Endothelial cell of umbilical vein (primary cell): ENCODE results near the gene KIF19. TPM values are rescaled to one million over a fixed set of nuclear protein-coding genes. Genes with fewer than 3 reads are reported as not detected.

Source experiments
- BruUV-seq: library from RNA; stranded (reverse); fragments of 400-500 nt; replicated peaks from 2 replicates; lab custom pipeline; 2021; lab: Mats Ljungman, UMichigan
- CTCF ChIA-PET: fragments of 300-600, 350-600 bp; sonication (Branson Sonifier 250); formaldehyde crosslinking; loops from one replicate; lab custom pipeline; 2021; ENCODE audit warnings: antibody characterized with exemption, inconsistent platforms; lab: Charles Lee
- POLR2A ChIA-PET: fragments of 300-600, 350-600 bp; sonication (Branson Sonifier 250); formaldehyde crosslinking; loops from one replicate; lab custom pipeline; 2021; ENCODE audit warnings: antibody characterized with exemption, inconsistent platforms; lab: Charles Lee
- DNase-seq: peaks from one replicate; pipeline ENCODE4 v3.0.0-alpha.2; 2011; ENCODE audit warnings: low read depth, low spot score
- FAIRE-seq: peaks from 2 replicates; lab custom pipeline; 2011; peaks lifted over from hg19 to GRCh38; lab: Jason Lieb, UNC
- H2AFZ ChIP-seq: 2 replicates; pipeline ENCODE4 v1.6.0; 2012; ENCODE audit warnings: low read depth, low read length, control low read depth, inconsistent platforms
- H3K27ac ChIP-seq: 2 replicates; pipeline ENCODE4 v1.5.1; 2011; ENCODE audit warnings: low read depth, mild to moderate bottlenecking, control low read depth, low read length, moderate library complexity; ENCODE audit not compliant: insufficient read depth
- H3K27me3 ChIP-seq, 2 experiments: 2 replicates each; pipeline versions ENCODE4 v1.6.0 to v1.6.1; 2011; ENCODE audit warnings: low read length in 2 of 2, mixed read lengths in 1 of 2; ENCODE audit not compliant: control insufficient read depth in 2 of 2, insufficient read depth in 2 of 2
- H3K36me3 ChIP-seq, 2 experiments: 2 replicates in 1 of 2; 3 replicates in 1 of 2; pipeline ENCODE4 v1.5.1; 2011; ENCODE audit warnings: low read length in 2 of 2, mild to moderate bottlenecking in 1 of 2, moderate library complexity in 1 of 2; ENCODE audit not compliant: control insufficient read depth in 2 of 2, insufficient read depth in 2 of 2; ENCODE audit errors: extremely low read depth in 1 of 2
- H3K4me1 ChIP-seq: 3 replicates; pipeline ENCODE4 v1.5.1; 2011; ENCODE audit warnings: mild to moderate bottlenecking, low read length; ENCODE audit not compliant: control insufficient read depth, insufficient read depth; ENCODE audit errors: extremely low read depth
- H3K4me2 ChIP-seq: 2 replicates; pipeline ENCODE4 v1.6.1; 2011; ENCODE audit warnings: low read length, control low read depth, mixed read lengths; ENCODE audit not compliant: insufficient read depth
- H3K4me3 ChIP-seq, 3 experiments: fragments of 200-600 bp in 1 of 3; sonication (generic), shearing (Covaris generic) in 1 of 3; replicated peaks in 1 of 3; 2 replicates each; pipeline ENCODE4 v1.5.1; 2011 to 2016; ENCODE audit warnings: control low read depth in 3 of 3, low read length in 3 of 3, mild to moderate bottlenecking in 2 of 3, inconsistent platforms in 1 of 3, low read depth in 1 of 3, moderate library complexity in 1 of 3; ENCODE audit not compliant: insufficient read depth in 1 of 3
- H3K79me2 ChIP-seq: 2 replicates; pipeline ENCODE4 v1.6.0; 2012; ENCODE audit warnings: low read length, inconsistent platforms; ENCODE audit not compliant: control insufficient read depth, insufficient read depth
- H3K9ac ChIP-seq: replicated peaks from 2 replicates; pipeline ENCODE3; 2011; ENCODE audit warnings: low read length, control low read depth; ENCODE audit not compliant: insufficient read depth; ENCODE audit errors: extremely low read depth
- H3K9me1 ChIP-seq: replicated peaks from 3 replicates; pipeline ENCODE4 v1.6.0; 2011; ENCODE audit warnings: mild to moderate bottlenecking, low read length; ENCODE audit not compliant: control insufficient read depth, insufficient read depth; ENCODE audit errors: extremely low read depth
- H3K9me3 ChIP-seq: replicated peaks from 2 replicates; pipeline ENCODE4 v1.5.1; 2012; ENCODE audit warnings: low read length, inconsistent platforms; ENCODE audit not compliant: control insufficient read depth, insufficient read depth
- H4K20me1 ChIP-seq: replicated peaks from 2 replicates; pipeline ENCODE3; 2011; ENCODE audit warnings: mild to moderate bottlenecking, low read length; ENCODE audit not compliant: control insufficient read depth, insufficient read depth; ENCODE audit errors: extremely low read depth
- FOS ChIP-seq: IDR thresholded peaks from 2 replicates; pipeline ENCODE4 v1.6.1; 2011; ENCODE audit warnings: mild to moderate bottlenecking, low read length, moderate library complexity, borderline replicate concordance; ENCODE audit not compliant: insufficient read depth
- GATA2 ChIP-seq: IDR thresholded peaks from 2 replicates; pipeline ENCODE4 v1.7.0; 2011; ENCODE audit warnings: low read depth, mild to moderate bottlenecking, moderate library complexity, mixed read lengths, low read length; ENCODE audit not compliant: insufficient read length, insufficient read depth
- JUN ChIP-seq: IDR thresholded peaks from 2 replicates; pipeline ENCODE4 v1.6.1; 2011; ENCODE audit warnings: borderline replicate concordance, low read depth; ENCODE audit not compliant: insufficient read length, insufficient read depth
- MYC ChIP-seq: IDR thresholded peaks from one replicate; pipeline ENCODE4 v1.6.1; 2011; ENCODE audit warnings: mild to moderate bottlenecking, low read depth, low read length
- POLR2A ChIP-seq: IDR thresholded peaks from 2 replicates; pipeline ENCODE4 v1.6.1; 2012; ENCODE audit warnings: low read depth, mild to moderate bottlenecking, control low read depth, low read length
- POLR2AphosphoS5 ChIP-seq: IDR thresholded peaks from 2 replicates; pipeline ENCODE4 v1.6.1; 2012; ENCODE audit warnings: low read depth, mild to moderate bottlenecking, control low read depth, low read length, moderate library complexity; ENCODE audit not compliant: insufficient read depth
- dilution Hi-C: fragments of 300-500 bp; cut with MboI; formaldehyde crosslinking; loops from one replicate; pipeline ENCODE4 v1.15.0; 2019; ENCODE audit warnings: low sequenced_read_pairs; ENCODE audit not compliant: extremely low pct_ligation_motif_present
- intact Hi-C: fragments of 100-400 bp; cut with micrococcal nuclease; formaldehyde crosslinking; loops from one replicate; pipeline ENCODE4 v1.10.0; 2022
- polyA plus RNA-seq, 4 experiments: library from polyadenylated mRNA; depleted of rRNA in 3 of 4; stranded (reverse) in 3 of 4; unstranded in 1 of 4; fragments of >200 nt; gene quantifications; 2 replicates each; pipeline versions ENCODE4 v1.2.1 to v1.2.3, GENCODE V29; 2011 to 2012; ENCODE audit warnings: missing spikeins in 1 of 4
- total RNA-seq: library from RNA; stranded (reverse); gene quantifications from 2 replicates; pipeline ENCODE4 v1.2.3, GENCODE V29; 2021
- TF ChIP-seq, protein P1 (sequence below): IDR thresholded peaks from 2 replicates; pipeline ENCODE4 v1.6.1; 2011; ENCODE audit not compliant: insufficient read depth, insufficient read length
- TF ChIP-seq, protein P2 (sequence below), 2 donors: IDR thresholded peaks; 1 replicate in 1 of 2; 2 replicates in 1 of 2; pipeline ENCODE4 v1.5.1; 2011; ENCODE audit warnings: low read length in 2 of 2, mild to moderate bottlenecking in 2 of 2, moderate library complexity in 2 of 2, control low read depth in 1 of 2, inconsistent platforms in 1 of 2, low read depth in 1 of 2; ENCODE audit not compliant: insufficient read depth in 1 of 2; ENCODE audit errors: extremely low read depth in 1 of 2

Gene KIF19
- total and polyA plus RNA-seq, 2 donors (not counting 3 experiments of a cell fraction or from before 2014, with no cell fraction given): 0.10 to 0.84 TPM

DNA sequence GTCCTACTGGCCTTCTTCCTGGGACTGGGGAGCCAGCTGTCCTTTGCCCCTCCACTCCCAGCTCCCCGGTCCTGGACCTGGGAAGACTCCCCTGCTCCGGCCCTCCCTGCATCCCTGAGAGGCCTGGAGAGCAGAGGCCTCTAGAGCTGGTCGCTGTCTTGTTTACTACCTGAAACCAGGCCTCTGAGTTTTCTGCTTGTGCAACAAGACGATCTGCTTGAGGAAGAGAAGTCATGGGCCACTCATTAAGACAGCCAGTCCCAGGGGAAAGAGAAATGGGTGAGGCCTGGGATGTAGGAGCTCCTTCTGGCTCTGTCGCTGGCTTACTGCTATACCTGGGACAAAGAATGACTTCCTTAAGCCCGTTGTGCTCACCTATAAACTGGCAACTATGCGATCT, 76.0 kb downstream of the KIF19 start:
- Histone ChIP-seq H3K36me3 (no peaks in the 10 kb centered on the region), H3K4me1 (no peaks in the 10 kb centered on the region), H3K4me2 (no peak overlapping the region), H4K20me1 (no peaks in the 10 kb centered on the region), H3K27me3 (no peaks in the 10 kb centered on the region), H3K9me1 (no peaks in the 10 kb centered on the region), H3K27ac (no peak overlapping the region), H3K9ac (no peak overlapping the region), H2AFZ (no peak overlapping the region), H3K4me3 (no peak overlapping the region), H3K79me2 (no peaks in the 10 kb centered on the region), H3K9me3 (no peaks in the 10 kb centered on the region)
- no TSS peak for BruUV-seq
- POLR2A ChIA-PET: no interaction called here
- CTCF ChIA-PET: interaction anchor here (0.6 to 1.4 kb wide), 2 partner anchors 23 to 86 kb away, joined by 3 read pairs; no protein-coding TSS in a partner anchor
- DNase-seq (no peak), FAIRE-seq (no peak)
- intact Hi-C loops (no loop called here), dilution Hi-C loops (no loop called here)
- TF ChIP-seq GATA2: no peak
- TF ChIP-seq MYC: no peak
- TF ChIP-seq FOS: no peak
- no peak for TF ChIP-seq JUN

DNA sequence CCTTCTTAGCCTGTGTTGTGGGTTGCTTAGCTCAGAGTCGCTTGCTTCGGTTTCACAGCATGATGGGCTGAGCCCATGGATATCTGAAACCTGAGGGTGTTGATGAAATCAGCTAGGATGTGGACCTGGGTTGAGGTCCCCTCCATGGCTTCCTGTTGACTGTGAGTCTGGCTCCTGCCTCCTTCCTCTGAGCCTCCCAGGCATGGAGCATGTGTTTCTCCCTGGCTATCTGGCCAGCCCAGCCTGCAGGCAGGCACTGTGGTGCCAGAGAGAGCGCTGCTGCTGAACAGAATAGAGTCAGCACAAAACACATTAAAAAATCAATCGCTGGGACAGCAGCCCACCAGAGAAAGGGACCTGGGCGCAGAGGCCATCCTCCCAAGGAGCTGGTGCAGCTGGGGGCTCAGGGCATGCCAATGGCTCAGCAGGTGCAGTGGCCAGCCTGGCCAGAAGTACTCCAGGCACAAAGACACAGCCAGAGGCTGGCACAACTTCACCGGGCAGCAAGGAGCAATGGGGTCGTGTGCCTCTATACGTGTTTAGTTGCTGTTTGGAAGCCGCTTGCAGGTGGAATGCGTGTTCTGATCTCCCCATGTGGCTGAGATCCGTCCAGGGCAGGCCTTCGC, 77.6 kb downstream of the KIF19 start:
- no peak overlapping the region for H3K4me2 ChIP-seq
- no peak overlapping the region for H3K27ac ChIP-seq
- H3K79me2 ChIP-seq: no peaks in the 10 kb centered on the region
- ChIA-PET CTCF (no interaction called here), POLR2A (no interaction called here)
- H3K4me3 ChIP-seq: no peak overlapping the region
- no peaks in the 10 kb centered on the region for H3K27me3 ChIP-seq
- no peaks in the 10 kb centered on the region for H3K9me3 ChIP-seq
- H3K4me1 ChIP-seq: no peaks in the 10 kb centered on the region
- H3K9ac ChIP-seq: no peak overlapping the region
- H4K20me1 ChIP-seq: no peaks in the 10 kb centered on the region
- H3K36me3 ChIP-seq: no peaks in the 10 kb centered on the region
- H2AFZ ChIP-seq: no peak overlapping the region
- no TSS peak for BruUV-seq
- dilution Hi-C loops (no loop called here), intact Hi-C loops (no loop called here)
- H3K9me1 ChIP-seq: no peaks in the 10 kb centered on the region
- DNase-seq: no peak
- no peak for TF ChIP-seq MYC
- no peak for TF ChIP-seq POLR2AphosphoS5
- TF ChIP-seq, protein P1, sequence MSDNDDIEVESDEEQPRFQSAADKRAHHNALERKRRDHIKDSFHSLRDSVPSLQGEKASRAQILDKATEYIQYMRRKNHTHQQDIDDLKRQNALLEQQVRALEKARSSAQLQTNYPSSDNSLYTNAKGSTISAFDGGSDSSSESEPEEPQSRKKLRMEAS: no peak
- no peak for TF ChIP-seq FOS
- TF ChIP-seq GATA2: no peak
- TF ChIP-seq JUN: no peak
- TF ChIP-seq, protein P2, sequence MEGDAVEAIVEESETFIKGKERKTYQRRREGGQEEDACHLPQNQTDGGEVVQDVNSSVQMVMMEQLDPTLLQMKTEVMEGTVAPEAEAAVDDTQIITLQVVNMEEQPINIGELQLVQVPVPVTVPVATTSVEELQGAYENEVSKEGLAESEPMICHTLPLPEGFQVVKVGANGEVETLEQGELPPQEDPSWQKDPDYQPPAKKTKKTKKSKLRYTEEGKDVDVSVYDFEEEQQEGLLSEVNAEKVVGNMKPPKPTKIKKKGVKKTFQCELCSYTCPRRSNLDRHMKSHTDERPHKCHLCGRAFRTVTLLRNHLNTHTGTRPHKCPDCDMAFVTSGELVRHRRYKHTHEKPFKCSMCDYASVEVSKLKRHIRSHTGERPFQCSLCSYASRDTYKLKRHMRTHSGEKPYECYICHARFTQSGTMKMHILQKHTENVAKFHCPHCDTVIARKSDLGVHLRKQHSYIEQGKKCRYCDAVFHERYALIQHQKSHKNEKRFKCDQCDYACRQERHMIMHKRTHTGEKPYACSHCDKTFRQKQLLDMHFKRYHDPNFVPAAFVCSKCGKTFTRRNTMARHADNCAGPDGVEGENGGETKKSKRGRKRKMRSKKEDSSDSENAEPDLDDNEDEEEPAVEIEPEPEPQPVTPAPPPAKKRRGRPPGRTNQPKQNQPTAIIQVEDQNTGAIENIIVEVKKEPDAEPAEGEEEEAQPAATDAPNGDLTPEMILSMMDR (IDR thresholded peaks at IDR 0.05; ENCODE audit: extremely low read depth in 1 of 2, insufficient read depth in 1 of 2, low read depth in 1 of 2, low read length in 2 of 2): no peak
- no peak for TF ChIP-seq POLR2A
- FAIRE-seq: no peak
